K562 (cell line): ENCODE data around the gene C2CD2L. TPM values are rescaled to one million over a fixed set of nuclear protein-coding genes. Genes with fewer than 3 reads are reported as not detected.

Source experiments
- BACH1 ChIP-seq: fragments of 200-800 bp; sonication (Bioruptor generic); IDR thresholded peaks from 2 replicates; pipeline ENCODE4 v1.6.1; 2016; ENCODE audit warnings: missing genetic modification characterization, missing compliant biosample characterization
- BRD9 ChIP-seq: fragments of 450-650 bp; IDR thresholded peaks from 2 replicates; pipeline ENCODE4 v1.6.1; 2018; ENCODE audit warnings: low read depth; ENCODE audit not compliant: partially characterized antibody
- CBX1 ChIP-seq: sonication (generic); IDR thresholded peaks from 2 replicates; pipeline ENCODE4 v1.6.1; 2016; ENCODE audit warnings: antibody characterized with exemption, low read depth, mild to moderate bottlenecking
- CC2D1A ChIP-seq: fragments of 450-650 bp; IDR thresholded peaks from 2 replicates; pipeline ENCODE4 v1.6.1; 2017; ENCODE audit warnings: mild to moderate bottlenecking
- CCNT2 ChIP-seq: IDR thresholded peaks from 2 replicates; pipeline ENCODE4 v1.6.1; 2011; ENCODE audit warnings: borderline replicate concordance, low read depth, mild to moderate bottlenecking, moderate library complexity, mixed read lengths, low read length; ENCODE audit not compliant: insufficient read length; ENCODE audit errors: extremely low read depth
- CLOCK ChIP-seq: fragments of 250-450 bp; sonication (Bioruptor Pico); IDR thresholded peaks from 2 replicates; pipeline ENCODE4 v1.4.0; 2020; ENCODE audit warnings: mild to moderate bottlenecking, moderate library complexity, borderline replicate concordance
- COPS2 ChIP-seq: fragments of 450-650 bp; conservative IDR thresholded peaks from 2 replicates; pipeline ENCODE4 v1.6.1; 2016; ENCODE audit warnings: mild to moderate bottlenecking, moderate library complexity
- ELF2 ChIP-seq: fragments of 250-450 bp; sonication (Bioruptor Pico); IDR thresholded peaks from 2 replicates; pipeline ENCODE4 v1.5.0; 2021; ENCODE audit warnings: mild to moderate bottlenecking
- FOS ChIP-seq: IDR thresholded peaks from 3 replicates; pipeline ENCODE4 v1.6.1; 2011; ENCODE audit not compliant: insufficient read length; ENCODE audit errors: extremely low read depth
- HIVEP1 ChIP-seq: fragments of 250-450 bp; sonication (Bioruptor Pico); IDR thresholded peaks from 2 replicates; pipeline ENCODE4 v1.4.0; 2020; ENCODE audit warnings: mild to moderate bottlenecking
- KDM5B ChIP-seq: fragments of 200-600 bp; sonication (generic); IDR thresholded peaks from 2 replicates; pipeline ENCODE4 v1.6.1; 2012; ENCODE audit warnings: low read depth, mild to moderate bottlenecking, moderate library complexity, low read length, control low read depth, inconsistent platforms; ENCODE audit not compliant: insufficient replicate concordance
- MITF ChIP-seq: IDR thresholded peaks from 2 replicates; pipeline ENCODE4 v1.6.1; 2014; ENCODE audit warnings: antibody characterized with exemption
- MLX ChIP-seq, 2 experiments: fragments of 450-650 bp in 1 of 2; sonication (generic) in 1 of 2; formaldehyde crosslinking; conservative IDR thresholded peaks; 2 replicates each; pipeline versions ENCODE4 v1.4.0 to v1.8.1; 2020 to 2022; ENCODE audit warnings: mild to moderate bottlenecking in 1 of 2, missing genetic modification reagents in 1 of 2
- PML ChIP-seq: IDR thresholded peaks from 2 replicates; pipeline ENCODE4 v1.6.1; 2012; ENCODE audit warnings: low read length, inconsistent platforms
- RBM39 ChIP-seq: fragments of 200-400 bp; formaldehyde crosslinking; optimal IDR thresholded peaks from 2 replicates; pipeline ENCODE3; 2018; ENCODE audit warnings: low read depth, low read length
- TCF7L2 ChIP-seq: fragments of 150-350 bp; IDR thresholded peaks from 2 replicates; pipeline ENCODE4 v1.6.1; 2016; ENCODE audit warnings: low read depth, mild to moderate bottlenecking, low read length, moderate library complexity
- THAP12 ChIP-seq: fragments of 250-450 bp; sonication (Bioruptor Pico); IDR thresholded peaks from 2 replicates; pipeline ENCODE4 v1.9.0; 2021; ENCODE audit warnings: mild to moderate bottlenecking, inconsistent platforms
- XRCC5 ChIP-seq: fragments of 200-400 bp; formaldehyde crosslinking; IDR thresholded peaks from 2 replicates; pipeline ENCODE4 v1.6.1; 2017; ENCODE audit warnings: low read depth, mild to moderate bottlenecking, low read length
- ZFP30 ChIP-seq: fragments of 250-450 bp; sonication (Bioruptor Pico); IDR thresholded peaks from 2 replicates; pipeline ENCODE4 v1.8.0; 2022; ENCODE audit warnings: moderate library complexity, mild to moderate bottlenecking, inconsistent platforms, borderline replicate concordance
- ZNF347 ChIP-seq: fragments of 450-650 bp; formaldehyde crosslinking; IDR thresholded peaks from 2 replicates; pipeline ENCODE4 v1.4.0; 2020; ENCODE audit warnings: low read depth, mild to moderate bottlenecking, moderate library complexity
- ZNF695 ChIP-seq: fragments of 450-650 bp; formaldehyde crosslinking; IDR thresholded peaks from 2 replicates; pipeline ENCODE4 v1.4.0; 2020; ENCODE audit warnings: mild to moderate bottlenecking, moderate library complexity
- polyA plus RNA-seq, 8 experiments: library from polyadenylated mRNA; depleted of rRNA in 4 of 8; stranded (reverse) in 5 of 8; unstranded in 3 of 8; fragments of >200 nt; fragmentation: Nextera tagmentation in 2 of 8; fragmentation: Illumina TruSeq in 1 of 8; extraction: Ambion mirVana in 2 of 8; extraction: Trizol in 1 of 8; gene quantifications; 2 replicates each; pipeline versions ENCODE4 v1.2.1 to v1.2.3, GENCODE V29; 2011 to 2014; ENCODE audit warnings: inconsistent platforms in 1 of 8, missing spikeins in 1 of 8
- total RNA-seq, 7 experiments: library from RNA; depleted of rRNA in 6 of 7; stranded (reverse); fragments of >200 nt in 6 of 7; fragmentation: Illumina TruSeq in 2 of 7; extraction: Trizol in 2 of 7; gene quantifications; 2 replicates each; pipeline versions ENCODE4 v1.2.1 to v1.2.3, GENCODE V29; 2011 to 2021; ENCODE audit warnings: low replicate concordance in 1 of 7

C2CD2L gene
- total and polyA plus RNA-seq, 9 of the 15 experiments (the other 6 are each of a cell fraction or from before 2014, with no cell fraction given), result 0.66 to 41.2 (median 14.8) TPM

- TF ChIP-seq MITF (0 out of 2 replicates have a peak, but pooled peaks have one; percentile 12), BRD9 (peak; percentile 75), HIVEP1 (CRISPR knock-in tag) (no peak), FOS (peak; percentile 90), TCF7L2 (no peak), KDM5B (peak; percentile 100), COPS2 (no peak), ELF2 (CRISPR knock-in tag) (no peak), CBX1 (peak; percentile 94), CC2D1A (peak; percentile 96), ZFP30 (CRISPR knock-in tag) (no peak), CLOCK (CRISPR knock-in tag) (no peak), ZNF695 (no peak), CCNT2 (peak; percentile 66), XRCC5 (peak; percentile 81), RBM39 (peak; percentile 18), PML (peak; percentile 98), THAP12 (CRISPR knock-in tag) (peak; percentile 95), BACH1 (tag) (no peak), ZNF347 (CRISPR knock-in tag) (no peak), MLX (CRISPR knock-in tag; conservative IDR thresholded peaks at IDR 0.05) (peak; percentile 47 to 60; a peak in 1 of 4 replicates)
Observed at GRCh38 chr11:119095066-119095880, 11.9 kb upstream of the C2CD2L start (continued).
